A549 treated with CpdA at 1 μM for 4 hours (cell line): ENCODE measurements around the gene ERMAP. TPM values are rescaled to one million over a fixed set of nuclear protein-coding genes. Genes with fewer than 3 reads are reported as not detected.

Source experiments
- total RNA-seq: library from RNA; stranded (reverse); fragments of 200-300 nt; extraction: Qiagen RNA extraction; gene quantifications from 5 replicates; pipeline ENCODE4 v1.2.3, GENCODE V29; 2022; ENCODE audit warnings: low read depth

Gene ERMAP, protein sequence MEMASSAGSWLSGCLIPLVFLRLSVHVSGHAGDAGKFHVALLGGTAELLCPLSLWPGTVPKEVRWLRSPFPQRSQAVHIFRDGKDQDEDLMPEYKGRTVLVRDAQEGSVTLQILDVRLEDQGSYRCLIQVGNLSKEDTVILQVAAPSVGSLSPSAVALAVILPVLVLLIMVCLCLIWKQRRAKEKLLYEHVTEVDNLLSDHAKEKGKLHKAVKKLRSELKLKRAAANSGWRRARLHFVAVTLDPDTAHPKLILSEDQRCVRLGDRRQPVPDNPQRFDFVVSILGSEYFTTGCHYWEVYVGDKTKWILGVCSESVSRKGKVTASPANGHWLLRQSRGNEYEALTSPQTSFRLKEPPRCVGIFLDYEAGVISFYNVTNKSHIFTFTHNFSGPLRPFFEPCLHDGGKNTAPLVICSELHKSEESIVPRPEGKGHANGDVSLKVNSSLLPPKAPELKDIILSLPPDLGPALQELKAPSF
- 3.4 to 5.0 TPM (median 3.7 TPM) in 5 replicates for total RNA-seq

DNA sequence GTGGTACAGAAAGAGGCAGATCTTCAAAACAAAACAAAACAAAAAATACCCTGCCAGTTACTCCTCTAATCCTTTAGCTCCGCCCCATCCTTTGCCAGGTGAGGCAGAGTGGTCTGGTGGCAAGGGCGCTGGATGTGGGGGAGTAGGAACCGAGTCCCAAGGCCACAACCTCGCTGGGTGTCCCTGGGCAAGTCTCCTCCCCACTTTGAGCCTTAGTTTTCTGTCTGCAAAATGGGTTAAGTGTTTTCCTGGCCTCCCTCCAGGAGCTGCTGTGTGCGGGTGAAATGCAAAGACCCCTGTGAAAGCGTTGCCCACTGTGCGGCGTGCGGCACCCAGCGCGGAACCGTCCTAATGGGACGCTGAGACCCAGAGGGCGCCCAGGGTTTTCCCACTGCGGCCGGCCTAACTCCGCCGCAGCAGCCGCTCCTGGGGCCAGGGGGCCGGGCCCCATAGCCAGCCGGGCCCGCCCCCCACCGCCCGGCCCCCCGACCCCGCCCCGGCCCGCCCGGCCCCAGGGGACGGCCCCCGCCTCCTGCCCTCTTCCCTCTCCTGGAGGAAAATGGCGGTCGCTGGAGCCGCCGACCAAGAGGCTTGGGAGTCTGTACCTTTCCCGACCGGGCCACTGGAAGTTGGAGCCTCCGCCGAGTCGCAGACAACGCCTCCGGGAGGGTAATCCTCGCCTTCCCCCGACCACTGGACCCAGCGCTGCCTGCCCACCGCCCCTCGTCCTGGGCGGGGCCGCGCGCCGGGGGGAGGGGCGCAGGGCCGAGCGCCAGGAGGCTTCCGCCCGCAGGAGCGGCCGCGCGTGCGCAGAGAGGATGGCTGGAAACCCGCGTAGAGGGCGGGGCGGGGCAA lies at the start of gene ERMAP, which contains the start of gene SVBP:
Gene ERMAP (plus strand): TSS at position 538 of the 855 bp plus-strand sequence. CDS start 13,327 bp downstream, outside the sequence.
Gene SVBP (minus strand): TSS at position 813 of the 855 bp plus-strand sequence. CDS start 853 bp downstream, outside the sequence.

DNA sequence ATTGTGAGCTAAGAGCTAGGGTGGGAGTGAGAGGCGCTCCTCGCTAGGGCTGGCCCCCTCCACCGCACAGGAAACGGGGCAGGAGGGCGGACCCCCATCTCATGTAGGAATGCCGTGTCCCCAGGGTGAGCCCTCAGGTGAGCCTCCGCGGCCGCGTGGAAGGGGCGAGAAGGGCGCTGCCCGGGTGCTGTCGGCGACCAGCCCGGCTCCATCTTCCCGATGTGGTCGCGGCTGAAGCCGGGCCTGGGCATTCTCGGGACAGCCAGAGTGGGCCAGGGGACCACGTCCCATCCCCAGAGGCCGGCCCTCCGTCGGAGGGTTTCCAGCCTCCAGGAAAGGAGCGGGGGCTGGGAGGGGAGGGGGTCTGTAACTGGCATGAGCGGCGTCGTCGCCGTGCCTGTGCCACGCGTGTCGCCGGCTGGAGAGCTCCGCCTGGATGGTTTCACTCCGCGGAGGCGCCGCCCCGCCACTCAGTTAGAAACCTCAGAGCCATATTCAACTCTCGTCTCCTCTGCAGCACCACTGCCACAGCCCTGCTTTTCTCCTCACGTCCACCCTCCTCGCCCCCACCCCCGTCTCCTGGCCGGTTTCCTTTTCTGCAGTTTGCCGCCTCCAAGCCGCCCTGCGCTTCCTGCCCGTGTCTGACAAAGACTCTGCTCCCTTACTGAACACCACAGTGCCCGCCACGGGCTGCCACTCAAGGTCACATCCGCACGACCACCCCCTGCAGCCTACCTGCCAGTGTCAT lies 31.8 kb upstream of the ERMAP start, which contains the start of gene TMEM269:
Gene TMEM269 (plus strand): TSS at position 46 of the 748 bp plus-strand sequence. CDS start 4,903 bp downstream, outside the sequence.

DNA sequence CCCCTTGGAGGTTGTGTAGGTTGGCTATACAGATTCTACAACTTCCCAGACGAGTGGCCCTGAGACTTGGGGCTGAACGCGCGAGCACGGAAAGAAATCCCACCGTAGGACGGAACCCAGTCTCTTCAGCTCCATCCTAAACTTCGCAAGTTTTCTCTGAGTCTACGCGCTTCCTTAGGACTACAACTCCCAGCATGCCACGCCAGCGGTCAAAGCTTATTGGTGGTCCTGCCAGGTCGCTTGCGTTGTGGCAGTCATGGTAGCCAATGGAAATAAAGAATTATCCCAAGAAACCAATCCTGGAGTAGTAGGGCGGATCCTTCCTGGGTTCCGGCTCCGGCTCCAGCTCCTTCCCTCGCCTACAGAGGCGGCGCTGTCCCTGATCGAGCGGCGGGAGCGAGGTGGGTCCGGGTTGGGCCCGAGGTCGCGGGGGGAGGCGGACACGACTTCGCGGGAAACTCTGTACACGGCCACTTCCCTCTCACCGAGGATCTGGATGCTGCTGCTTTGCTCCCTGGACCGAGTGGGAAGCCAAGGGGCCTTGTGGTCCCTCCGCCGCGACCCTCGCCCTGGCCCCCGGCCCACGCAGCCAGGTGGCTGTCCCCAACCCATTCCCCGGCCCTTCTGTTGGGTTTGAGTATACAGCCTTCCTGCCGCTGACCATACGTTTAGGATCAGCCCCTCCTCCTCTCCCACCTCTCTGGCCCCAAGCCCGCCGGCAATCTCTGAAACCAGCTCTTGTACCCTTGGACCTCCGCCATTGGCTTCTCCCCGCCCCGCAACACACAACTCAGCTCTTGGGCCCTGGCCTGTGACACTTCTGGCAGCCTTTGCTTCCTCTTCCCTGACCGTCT lies 29.6 kb downstream of the ERMAP start, which contains the start of gene ZNF691:
Gene ZNF691 (plus strand): TSS at position 357 of the 854 bp plus-strand sequence. CDS start 3,046 bp downstream, outside the sequence.

Other genes with a start within 250 kb of the ERMAP start
- gene PPIH, start 158.7 kb upstream of the ERMAP start, total RNA-seq: 57.1 to 76.2 TPM (median 64.4 TPM) in 5 replicates
- 702 to 810 TPM (median 732 TPM) in 5 replicates for gene YBX1, start 134.7 kb upstream of the ERMAP start, total RNA-seq
- gene CLDN19, start 76.9 kb upstream of the ERMAP start, total RNA-seq: not detected in 5 replicates
- 30.6 to 34.7 TPM (median 31.6 TPM) in 5 replicates for gene P3H1, start 50.1 kb upstream of the ERMAP start, total RNA-seq
- gene C1orf50, start 49.9 kb upstream of the ERMAP start, total RNA-seq: 2.0 to 4.3 TPM (median 3.2 TPM) in 5 replicates
- gene TMEM269, start 32.1 kb upstream of the ERMAP start, total RNA-seq: 0.07 to 0.40 TPM (median 0.10 TPM) in 4 of 5 replicates, not detected in the other
- 14.7 to 16.0 TPM (median 15.1 TPM) in 5 replicates for gene SVBP, start 275 bp downstream of the ERMAP start, total RNA-seq
- gene ZNF691, start 29.5 kb downstream of the ERMAP start, total RNA-seq: 5.7 to 7.6 TPM (median 6.7 TPM) in 5 replicates
- 130 to 160 TPM (median 145 TPM) in 5 replicates for gene SLC2A1, start 141.7 kb downstream of the ERMAP start, total RNA-seq